K562 (cell line): ENCODE data around the gene TRAPPC4. TPM values are rescaled to one million over a fixed set of nuclear protein-coding genes. Genes with fewer than 3 reads are reported as not detected.
A peak's percentile ranks its signal among the peaks of the same experiment; 100 is the strongest.

Source experiments
- IRF1 ChIP-seq: sonication (generic); formaldehyde crosslinking; IDR thresholded peaks from 2 replicates; pipeline ENCODE4 v1.8.0; 2022; ENCODE audit warnings: missing genetic modification reagents, mild to moderate bottlenecking, borderline replicate concordance
- LCOR ChIP-seq: sonication (generic); formaldehyde crosslinking; IDR thresholded peaks from 2 replicates; pipeline ENCODE4 v1.8.0; 2022; ENCODE audit warnings: mild to moderate bottlenecking, missing genetic modification reagents
- SIN3A ChIP-seq, 2 experiments: fragments of 150-350 bp in 1 of 2; IDR thresholded peaks; 2 replicates each; pipeline ENCODE4 v1.6.1; 2011 to 2016; ENCODE audit warnings: borderline replicate concordance in 2 of 2, low read depth in 2 of 2, low read length in 2 of 2, mild to moderate bottlenecking in 2 of 2, moderate library complexity in 2 of 2; ENCODE audit not compliant: control insufficient read depth in 1 of 2
- SP1 ChIP-seq: sonication (generic); formaldehyde crosslinking; IDR thresholded peaks from 2 replicates; pipeline ENCODE4 v1.8.1; 2022; ENCODE audit warnings: mild to moderate bottlenecking, missing genetic modification reagents
- TCF15 ChIP-seq: fragments of 250-450 bp; sonication (Bioruptor Pico); IDR thresholded peaks from 2 replicates; pipeline ENCODE4 v1.8.0; 2022; ENCODE audit warnings: moderate library complexity, mild to moderate bottlenecking, inconsistent platforms
- THAP7 ChIP-seq: fragments of 250-450 bp; sonication (Bioruptor Pico); IDR thresholded peaks from 2 replicates; pipeline ENCODE4 v1.5.0; 2021
- ZBTB12 ChIP-seq: fragments of 250-450 bp; sonication (Bioruptor Pico); IDR thresholded peaks from 2 replicates; pipeline ENCODE4 v1.4.0; 2020
- ZBTB49 ChIP-seq: sonication (generic); formaldehyde crosslinking; IDR thresholded peaks from 2 replicates; pipeline ENCODE4 v1.8.0; 2022; ENCODE audit warnings: missing genetic modification reagents, mild to moderate bottlenecking, borderline replicate concordance
- ZFP1 ChIP-seq: fragments of 450-650 bp; formaldehyde crosslinking; IDR thresholded peaks from 2 replicates; pipeline ENCODE4 v1.4.0; 2020; ENCODE audit warnings: mild to moderate bottlenecking, mixed read lengths
- ZNF398 ChIP-seq: fragments of 250-450 bp; sonication (Bioruptor Pico); IDR thresholded peaks from 2 replicates; pipeline ENCODE4 v1.8.0; 2021; ENCODE audit warnings: moderate library complexity, mild to moderate bottlenecking, inconsistent platforms
- ZNF586 ChIP-seq: fragments of 450-650 bp; formaldehyde crosslinking; conservative IDR thresholded peaks from 2 replicates; pipeline ENCODE4 v1.4.0; 2020; ENCODE audit warnings: mild to moderate bottlenecking, moderate library complexity
- polyA plus RNA-seq, 8 experiments: library from polyadenylated mRNA; depleted of rRNA in 4 of 8; stranded (reverse) in 5 of 8; unstranded in 3 of 8; fragments of >200 nt; fragmentation: Nextera tagmentation in 2 of 8; fragmentation: Illumina TruSeq in 1 of 8; extraction: Ambion mirVana in 2 of 8; extraction: Trizol in 1 of 8; gene quantifications; 2 replicates each; pipeline versions ENCODE4 v1.2.1 to v1.2.3, GENCODE V29; 2011 to 2014; ENCODE audit warnings: inconsistent platforms in 1 of 8, missing spikeins in 1 of 8
- total RNA-seq, 7 experiments: library from RNA; depleted of rRNA in 6 of 7; stranded (reverse); fragments of >200 nt in 6 of 7; fragmentation: Illumina TruSeq in 2 of 7; extraction: Trizol in 2 of 7; gene quantifications; 2 replicates each; pipeline versions ENCODE4 v1.2.1 to v1.2.3, GENCODE V29; 2011 to 2021; ENCODE audit warnings: low replicate concordance in 1 of 7

The TRAPPC4 gene
- total and polyA plus RNA-seq, 9 of the 15 experiments (the other 6 are each of a cell fraction or from before 2014, with no cell fraction given), result 121 to 524 (median 142) TPM

- TF ChIP-seq ZBTB12 (CRISPR knock-in tag) (peak; percentile 66), SIN3A (IDR thresholded peaks at IDR 0.05; ENCODE audit: borderline replicate concordance in 2 of 2, control insufficient read depth in 1 of 2, low read depth in 2 of 2, low read length in 2 of 2) (peak in 1 of 2 experiments; percentile 81; a peak in 1 of 4 replicates), SP1 (CRISPR knock-in tag) (peak; percentile 3; the same call in 1 of the 2 replicates), LCOR (peak; percentile 82), TCF15 (CRISPR knock-in tag) (no peak), THAP7 (CRISPR knock-in tag) (no peak), ZNF586 (CRISPR knock-in tag) (no peak), ZNF398 (no peak), ZBTB49 (CRISPR knock-in tag) (no peak), IRF1 (no peak), ZFP1 (CRISPR knock-in tag) (no peak)
Observed at GRCh38 chr11:119057000-119057769, 38.6 kb downstream of the TRAPPC4 start, which contains the start of gene HYOU1 (continued).
